H1 (cell line): ENCODE data around the gene OAT. TPM values are rescaled to one million over a fixed set of nuclear protein-coding genes. Genes with fewer than 3 reads are reported as not detected.

Experiments used
- POU5F1 ChIP-seq: IDR thresholded peaks from 2 replicates; pipeline ENCODE4 v1.6.1; 2011; ENCODE audit warnings: low read depth, mild to moderate bottlenecking, low read length, moderate library complexity
- polyA plus RNA-seq, 7 experiments: library from polyadenylated mRNA; depleted of rRNA in 3 of 7; stranded (reverse) in 5 of 7; unstranded in 2 of 7; fragments of >200 nt in 5 of 7; fragments of 200-250 nt in 2 of 7; gene quantifications; 1 replicate in 5 of 7; 2 replicates in 1 of 7; 4 replicates in 1 of 7; pipeline versions ENCODE4 v1.2.1 to v1.2.3, GENCODE V29; 2011 to 2013; ENCODE audit warnings: missing spikeins in 2 of 7, mixed read lengths in 2 of 7
- total RNA-seq: library from RNA; stranded (reverse); fragmentation: NEBNext Ultra II Directional; extraction: Animal tissue kit (Norgen Biotek cat#: 25700); gene quantifications from 2 replicates; pipeline ENCODE4 v1.2.1, GENCODE V29; 2021
- TF ChIP-seq, protein P1 (sequence below): IDR thresholded peaks from 2 replicates; pipeline ENCODE4 v1.6.1; 2012; ENCODE audit warnings: inconsistent platforms

The OAT gene
- total and polyA plus RNA-seq, 2 of the 8 experiments (the other 6 are each of a cell fraction or from before 2014, with no cell fraction given) = 67.8 to 121 TPM

DNA sequence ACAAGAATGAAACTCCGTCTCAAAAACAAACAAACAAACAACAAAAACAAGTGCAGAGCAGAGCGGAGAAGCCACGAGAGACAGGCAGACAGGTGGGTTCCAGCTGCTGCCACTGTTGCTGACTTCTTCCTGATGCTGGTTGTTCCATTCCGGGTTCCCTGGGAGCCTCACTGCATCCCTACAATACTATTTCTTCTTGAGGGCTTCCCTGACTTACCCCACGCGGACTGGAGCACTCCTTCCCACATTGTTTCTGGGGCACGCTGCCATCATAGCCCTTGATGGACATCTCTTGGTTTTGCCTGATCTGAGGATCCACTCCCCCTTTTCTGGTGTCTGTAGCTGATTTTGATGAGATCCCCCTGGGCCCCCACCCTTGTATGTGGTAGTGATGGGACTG lies 36.7 kb upstream of the OAT start (continued):
- TF ChIP-seq, protein P1, sequence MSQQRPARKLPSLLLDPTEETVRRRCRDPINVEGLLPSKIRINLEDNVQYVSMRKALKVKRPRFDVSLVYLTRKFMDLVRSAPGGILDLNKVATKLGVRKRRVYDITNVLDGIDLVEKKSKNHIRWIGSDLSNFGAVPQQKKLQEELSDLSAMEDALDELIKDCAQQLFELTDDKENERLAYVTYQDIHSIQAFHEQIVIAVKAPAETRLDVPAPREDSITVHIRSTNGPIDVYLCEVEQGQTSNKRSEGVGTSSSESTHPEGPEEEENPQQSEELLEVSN = no peak
- TF ChIP-seq POU5F1 = no peak
- TF ChIP-seq, all 59 proteins: peak for 0
